ENCODE measurements around the gene ABCC10.

DNA sequence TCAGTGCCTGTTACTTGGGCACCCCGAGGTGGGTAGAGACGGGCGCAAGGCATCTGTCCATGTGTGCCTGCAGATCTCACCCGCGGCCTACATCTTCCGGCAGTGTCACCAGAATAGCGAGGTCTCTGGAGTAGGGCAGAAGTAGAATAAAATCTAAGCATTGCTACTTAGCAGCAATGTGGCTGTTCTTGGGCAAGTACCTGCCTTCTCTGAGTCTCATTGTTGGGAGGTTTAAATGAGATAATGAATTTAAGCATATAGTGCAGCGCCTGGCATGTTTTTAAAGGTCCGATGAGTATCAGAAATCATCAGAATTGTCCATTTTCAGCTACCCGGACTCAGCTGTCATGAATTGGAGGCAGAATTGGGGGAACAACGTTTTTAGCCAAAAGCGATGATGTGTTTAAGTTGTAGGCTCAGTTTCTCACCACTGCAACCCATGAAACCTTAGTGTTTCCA, 800 bp downstream of the ABCC10 start:
- TF ChIP-seq POLR2A (IDR thresholded peaks at IDR 0.05) = no peak
- TF ChIP-seq, protein P1, sequence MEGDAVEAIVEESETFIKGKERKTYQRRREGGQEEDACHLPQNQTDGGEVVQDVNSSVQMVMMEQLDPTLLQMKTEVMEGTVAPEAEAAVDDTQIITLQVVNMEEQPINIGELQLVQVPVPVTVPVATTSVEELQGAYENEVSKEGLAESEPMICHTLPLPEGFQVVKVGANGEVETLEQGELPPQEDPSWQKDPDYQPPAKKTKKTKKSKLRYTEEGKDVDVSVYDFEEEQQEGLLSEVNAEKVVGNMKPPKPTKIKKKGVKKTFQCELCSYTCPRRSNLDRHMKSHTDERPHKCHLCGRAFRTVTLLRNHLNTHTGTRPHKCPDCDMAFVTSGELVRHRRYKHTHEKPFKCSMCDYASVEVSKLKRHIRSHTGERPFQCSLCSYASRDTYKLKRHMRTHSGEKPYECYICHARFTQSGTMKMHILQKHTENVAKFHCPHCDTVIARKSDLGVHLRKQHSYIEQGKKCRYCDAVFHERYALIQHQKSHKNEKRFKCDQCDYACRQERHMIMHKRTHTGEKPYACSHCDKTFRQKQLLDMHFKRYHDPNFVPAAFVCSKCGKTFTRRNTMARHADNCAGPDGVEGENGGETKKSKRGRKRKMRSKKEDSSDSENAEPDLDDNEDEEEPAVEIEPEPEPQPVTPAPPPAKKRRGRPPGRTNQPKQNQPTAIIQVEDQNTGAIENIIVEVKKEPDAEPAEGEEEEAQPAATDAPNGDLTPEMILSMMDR (IDR thresholded peaks at IDR 0.05) = no peak

Data from suprapubic skin (tissue), 3 donors.